Ishikawa (cell line): Measurements from ENCODE around the gene ECHDC3.

Experiments used
- EP300 ChIP-seq: IDR thresholded peaks from 2 replicates; pipeline ENCODE4 v1.6.1; 2012; ENCODE audit warnings: borderline replicate concordance
- MAX ChIP-seq: IDR thresholded peaks from 2 replicates; pipeline ENCODE4 v1.6.1; 2012
- NFIC ChIP-seq: IDR thresholded peaks from 2 replicates; pipeline ENCODE4 v1.6.1; 2012
- RAD21 ChIP-seq: IDR thresholded peaks from 2 replicates; pipeline ENCODE4 v1.6.1; 2012; ENCODE audit warnings: low read depth
- REST ChIP-seq: IDR thresholded peaks from 2 replicates; pipeline ENCODE4 v1.6.1; 2012; ENCODE audit warnings: low read depth, mild to moderate bottlenecking
- TAF1 ChIP-seq: IDR thresholded peaks from 2 replicates; pipeline ENCODE4 v1.6.1; 2012; ENCODE audit warnings: low read depth, mild to moderate bottlenecking

- TF ChIP-seq NFIC (no peak), REST (no peak), RAD21 (no peak), EP300 (no peak), TAF1 (no peak), MAX (no peak)
Measured at GRCh38 chr10:11787374-11787773, 45.2 kb downstream of the ECHDC3 start.
